ENCODE data around the gene ANKRD42. TPM values are rescaled to one million over a fixed set of nuclear protein-coding genes. Genes with fewer than 3 reads are reported as not detected.

ANKRD42 gene
- total and polyA plus RNA-seq, 8 donors, result 10.2 to 17.2 (median 13.4) TPM

DNA sequence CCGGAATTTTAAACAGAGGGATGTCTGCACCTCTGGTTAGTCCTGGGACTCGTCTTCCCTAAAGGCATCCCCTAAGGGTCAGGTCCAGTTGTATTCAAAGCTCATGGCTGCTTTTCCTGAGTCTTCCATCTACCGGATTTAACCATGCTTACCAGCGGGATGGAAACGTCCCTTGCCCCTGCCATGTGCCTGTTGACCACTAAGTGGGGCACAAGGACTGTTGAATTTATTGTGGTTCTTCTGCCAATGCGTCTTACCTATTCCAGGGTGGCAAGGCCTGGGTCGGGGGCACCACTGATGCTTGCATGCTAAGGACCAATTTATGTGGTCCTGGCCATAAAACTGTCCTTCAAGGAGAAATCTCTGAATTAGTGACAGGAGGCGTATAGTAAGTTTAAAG is 25.6 kb downstream of the ANKRD42 start:
- TF ChIP-seq, protein P1, sequence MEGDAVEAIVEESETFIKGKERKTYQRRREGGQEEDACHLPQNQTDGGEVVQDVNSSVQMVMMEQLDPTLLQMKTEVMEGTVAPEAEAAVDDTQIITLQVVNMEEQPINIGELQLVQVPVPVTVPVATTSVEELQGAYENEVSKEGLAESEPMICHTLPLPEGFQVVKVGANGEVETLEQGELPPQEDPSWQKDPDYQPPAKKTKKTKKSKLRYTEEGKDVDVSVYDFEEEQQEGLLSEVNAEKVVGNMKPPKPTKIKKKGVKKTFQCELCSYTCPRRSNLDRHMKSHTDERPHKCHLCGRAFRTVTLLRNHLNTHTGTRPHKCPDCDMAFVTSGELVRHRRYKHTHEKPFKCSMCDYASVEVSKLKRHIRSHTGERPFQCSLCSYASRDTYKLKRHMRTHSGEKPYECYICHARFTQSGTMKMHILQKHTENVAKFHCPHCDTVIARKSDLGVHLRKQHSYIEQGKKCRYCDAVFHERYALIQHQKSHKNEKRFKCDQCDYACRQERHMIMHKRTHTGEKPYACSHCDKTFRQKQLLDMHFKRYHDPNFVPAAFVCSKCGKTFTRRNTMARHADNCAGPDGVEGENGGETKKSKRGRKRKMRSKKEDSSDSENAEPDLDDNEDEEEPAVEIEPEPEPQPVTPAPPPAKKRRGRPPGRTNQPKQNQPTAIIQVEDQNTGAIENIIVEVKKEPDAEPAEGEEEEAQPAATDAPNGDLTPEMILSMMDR (IDR thresholded peaks at IDR 0.05), result no peak
- Histone ChIP-seq H3K4me1 (no peaks in the 10 kb centered on the region), H3K27ac (no peak overlapping the region), H3K36me3 (peaks cover 0 to 1% of the 10 kb centered on the region in 2 donors), H3K4me3 (no peak overlapping the region), H3K9me3 (no peaks in the 10 kb centered on the region), H3K27me3 (no peaks in the 10 kb centered on the region)
- no peak for ATAC-seq
- intact Hi-C loops (cut with DNase I), result no loop called here
- no peak for DNase-seq

DNA sequence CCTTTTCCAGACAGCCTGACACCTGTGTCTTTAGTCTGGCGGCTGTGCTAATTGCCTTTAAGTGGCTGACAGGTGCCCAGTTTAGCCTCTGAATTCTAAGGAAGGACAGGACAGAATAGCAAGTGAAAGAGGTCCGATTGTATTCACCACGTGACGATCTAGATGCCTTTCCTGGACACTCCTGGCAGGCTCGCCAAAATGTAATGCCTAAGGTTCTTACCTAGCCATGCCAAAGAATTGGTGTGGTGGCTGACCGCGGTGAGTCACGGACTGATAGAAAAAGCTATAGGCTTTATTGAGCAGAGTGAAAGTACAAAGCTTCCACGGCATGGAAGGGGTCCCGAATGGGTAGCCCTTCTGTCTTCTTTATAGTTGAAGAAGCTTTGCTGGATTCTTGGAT is 26.7 kb downstream of the ANKRD42 start:
- TF ChIP-seq, protein P1 (IDR thresholded peaks at IDR 0.05), result no peak
- H3K27me3 ChIP-seq, result no peaks in the 10 kb centered on the region
- ATAC-seq, result no peak
- no peak overlapping the region for H3K27ac ChIP-seq
- H3K36me3 ChIP-seq, result no peaks in the 10 kb centered on the region
- no peak overlapping the region for H3K4me3 ChIP-seq
- H3K4me1 ChIP-seq, result no peaks in the 10 kb centered on the region
- intact Hi-C loops (cut with DNase I), result no loop called here
- H3K9me3 ChIP-seq, result no peaks in the 10 kb centered on the region
- no peak for DNase-seq

GRCh38 chr11:83221694-83222093 is 28.2 kb downstream of the ANKRD42 start:
- H3K36me3 ChIP-seq, result no peaks in the 10 kb centered on the region

GRCh38 chr11:83222499-83222898 is 29.0 kb downstream of the ANKRD42 start:
- Histone ChIP-seq H3K4me3 (no peak overlapping the region), H3K36me3 (no peaks in the 10 kb centered on the region), H3K27me3 (no peaks in the 10 kb centered on the region), H3K27ac (no peak overlapping the region), H3K9me3 (no peaks in the 10 kb centered on the region), H3K4me1 (no peaks in the 10 kb centered on the region)
- TF ChIP-seq, protein P1 (IDR thresholded peaks at IDR 0.05), result no peak
- no peak for DNase-seq
- ATAC-seq, result no peak
- intact Hi-C loops (cut with DNase I), result no loop called here

More at GRCh38 chr11:83221694-83222093, 28.2 kb downstream of the ANKRD42 start:
- Histone ChIP-seq H3K9me3 (no peaks in the 10 kb centered on the region), H3K4me1 (no peaks in the 10 kb centered on the region), H3K27me3 (no peaks in the 10 kb centered on the region), H3K27ac (no peak overlapping the region), H3K4me3 (no peak overlapping the region)
- TF ChIP-seq, protein P1 (IDR thresholded peaks at IDR 0.05), result no peak
- DNase-seq, result no peak
- intact Hi-C loops (cut with DNase I), result no loop called here
- no peak for ATAC-seq

DNA sequence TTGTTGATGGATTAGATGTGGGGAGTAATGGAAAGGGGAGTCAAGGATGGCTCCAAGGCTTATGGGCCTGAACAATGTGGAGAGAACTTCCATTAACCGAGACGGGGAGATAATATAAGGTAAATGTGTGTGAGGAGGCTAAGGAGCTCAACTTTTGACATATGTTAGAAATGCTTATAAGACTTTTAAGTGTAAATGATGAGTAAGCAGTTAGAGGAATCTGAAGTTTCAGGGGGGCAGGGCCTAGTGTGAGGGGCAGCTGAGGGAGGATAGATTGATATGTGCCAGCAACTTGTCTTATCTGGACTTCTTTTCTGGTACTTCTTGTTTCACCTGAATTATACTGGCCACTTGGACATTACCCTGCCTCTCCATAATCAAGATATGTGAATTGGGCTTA is 29.9 kb downstream of the ANKRD42 start:
- Histone ChIP-seq H3K27ac (no peak overlapping the region), H3K9me3 (no peaks in the 10 kb centered on the region), H3K4me3 (no peak overlapping the region), H3K36me3 (no peaks in the 10 kb centered on the region), H3K27me3 (no peaks in the 10 kb centered on the region), H3K4me1 (no peaks in the 10 kb centered on the region)
- ATAC-seq, result no peak
- TF ChIP-seq, protein P1 (IDR thresholded peaks at IDR 0.05), result no peak
- DNase-seq, result no peak
- intact Hi-C loops (cut with DNase I), result no loop called here
